GM21737 (cell line): Measurements from ENCODE around the gene CADM2.

Source experiments
- ATAC-seq: cut with Tn5 transposase; IDR thresholded peaks from one replicate; pipeline ENCODE4 v1.9.1; 2021; ENCODE audit warnings: mild to moderate bottlenecking, moderate library complexity; ENCODE audit not compliant: unreplicated experiment

Gene CADM2

GRCh38 chr3:85780806-85781205 is 822.0 kb downstream of the CADM2 start:
- ATAC-seq: no peak

GRCh38 chr3:85781806-85782205 is 823.0 kb downstream of the CADM2 start:
- ATAC-seq: no peak

- ATAC-seq: no peak
These were observed 824.5 kb downstream of the CADM2 start for GRCh38 chr3:85783291-85783690.

GRCh38 chr3:85785766-85786165 is 827.0 kb downstream of the CADM2 start:
- ATAC-seq: no peak

- ATAC-seq: no peak
These were observed 831.7 kb downstream of the CADM2 start for GRCh38 chr3:85790445-85791030.

- no peak for ATAC-seq
These were observed 837.4 kb downstream of the CADM2 start for GRCh38 chr3:85796140-85796539.

- ATAC-seq: no peak
These were observed 841.9 kb downstream of the CADM2 start for GRCh38 chr3:85800676-85801075.

GRCh38 chr3:85801955-85802354 is 843.2 kb downstream of the CADM2 start:
- no peak for ATAC-seq

- ATAC-seq: no peak
These were observed 850.0 kb downstream of the CADM2 start for GRCh38 chr3:85808755-85809154.

GRCh38 chr3:85821130-85821756 is 862.5 kb downstream of the CADM2 start:
- ATAC-seq: no peak

GRCh38 chr3:85835857-85836440 is 877.2 kb downstream of the CADM2 start:
- no peak for ATAC-seq

GRCh38 chr3:85837402-85837801 is 878.6 kb downstream of the CADM2 start:
- no peak for ATAC-seq

- ATAC-seq: no peak
These were observed 880.1 kb downstream of the CADM2 start for GRCh38 chr3:85838921-85839320.

- ATAC-seq: no peak
These were observed 883.3 kb downstream of the CADM2 start for GRCh38 chr3:85842081-85842480.

- no peak for ATAC-seq
These were observed 888.2 kb downstream of the CADM2 start for GRCh38 chr3:85846940-85847339.

GRCh38 chr3:85851071-85851470 is 892.3 kb downstream of the CADM2 start:
- ATAC-seq: no peak

GRCh38 chr3:85853805-85854204 is 895.0 kb downstream of the CADM2 start:
- no peak for ATAC-seq

- no peak for ATAC-seq
These were observed 904.2 kb downstream of the CADM2 start for GRCh38 chr3:85862893-85863455.

GRCh38 chr3:85864896-85865295 is 906.1 kb downstream of the CADM2 start:
- no peak for ATAC-seq

GRCh38 chr3:85867072-85867471 is 908.3 kb downstream of the CADM2 start:
- ATAC-seq: no peak

- no peak for ATAC-seq
These were observed 916.8 kb downstream of the CADM2 start for GRCh38 chr3:85875589-85875988.

GRCh38 chr3:85877631-85878030 is 918.8 kb downstream of the CADM2 start:
- no peak for ATAC-seq
